HG03097 (cell line): ENCODE measurements around the gene ENTPD5.
"Not testable (repeated sequence)": the region's sequence is repeated elsewhere in the genome, so short reads cannot be mapped to it uniquely, and the experiment has no call there.

Source experiments
- ATAC-seq: cut with Tn5 transposase; IDR thresholded peaks from one replicate; pipeline ENCODE4 v1.9.1; 2021; ENCODE audit not compliant: unreplicated experiment, low FRiP score

Gene ENTPD5

DNA sequence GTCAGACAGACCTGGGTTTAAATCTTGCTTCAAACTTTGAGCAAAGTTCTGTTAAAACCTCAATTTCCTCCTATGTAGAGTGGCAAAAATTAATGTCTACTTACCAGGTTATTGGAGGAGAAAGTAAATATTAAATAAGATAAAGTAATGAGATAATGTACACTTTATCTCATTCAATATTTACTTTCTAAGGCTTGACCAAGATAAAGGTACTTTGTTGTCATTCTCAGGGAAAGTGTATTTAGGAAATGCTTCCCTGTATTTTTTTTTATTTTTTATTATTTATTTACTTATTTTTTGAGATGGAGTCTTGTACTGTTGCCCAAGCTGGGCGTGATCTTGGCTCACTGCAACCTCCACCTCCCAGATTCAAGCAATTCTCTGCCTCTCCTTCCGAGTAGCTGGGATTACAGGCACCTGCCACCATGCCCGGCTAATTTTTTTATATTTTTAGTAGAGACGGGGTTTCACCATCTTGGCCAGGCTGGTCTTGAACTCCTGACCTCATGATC is 73.9 kb downstream of the ENTPD5 start:
- no peak for ATAC-seq

DNA sequence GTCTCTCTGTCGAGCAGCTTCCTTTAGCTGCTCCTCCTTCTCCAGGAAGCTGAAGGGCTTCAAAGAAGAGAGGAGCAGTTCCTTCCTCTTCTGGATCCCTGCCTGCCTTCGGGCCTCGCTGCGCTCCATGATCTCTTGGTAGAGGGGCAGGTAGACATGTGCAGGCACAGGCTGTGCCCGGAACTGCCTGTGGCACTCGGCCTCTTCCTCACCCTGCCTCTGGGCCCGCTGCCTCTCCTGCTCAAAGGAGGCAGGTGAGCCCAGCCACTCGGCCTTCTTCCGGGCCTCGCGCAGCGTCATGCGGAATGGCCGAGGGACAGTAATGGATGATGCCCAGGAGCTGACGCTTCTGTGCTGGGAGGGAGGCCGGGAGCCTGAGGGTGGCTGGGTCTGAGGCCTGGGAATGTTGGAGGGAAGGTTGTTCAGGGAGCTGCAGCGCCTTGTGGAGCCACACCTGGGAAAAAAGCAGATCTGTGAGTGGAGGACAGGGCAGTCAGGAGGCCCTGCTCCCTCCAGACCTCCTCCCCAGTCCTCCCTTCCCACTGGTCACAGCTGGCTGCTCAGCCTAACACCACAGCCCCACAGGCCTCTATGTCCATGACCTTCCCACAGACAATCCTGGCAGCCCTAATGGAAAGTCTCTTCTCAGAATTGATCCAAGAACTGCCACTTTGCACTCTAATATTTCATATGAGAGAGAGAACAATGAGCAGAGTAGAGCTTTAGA is 74.5 kb downstream of the ENTPD5 start:
- ATAC-seq = no peak

DNA sequence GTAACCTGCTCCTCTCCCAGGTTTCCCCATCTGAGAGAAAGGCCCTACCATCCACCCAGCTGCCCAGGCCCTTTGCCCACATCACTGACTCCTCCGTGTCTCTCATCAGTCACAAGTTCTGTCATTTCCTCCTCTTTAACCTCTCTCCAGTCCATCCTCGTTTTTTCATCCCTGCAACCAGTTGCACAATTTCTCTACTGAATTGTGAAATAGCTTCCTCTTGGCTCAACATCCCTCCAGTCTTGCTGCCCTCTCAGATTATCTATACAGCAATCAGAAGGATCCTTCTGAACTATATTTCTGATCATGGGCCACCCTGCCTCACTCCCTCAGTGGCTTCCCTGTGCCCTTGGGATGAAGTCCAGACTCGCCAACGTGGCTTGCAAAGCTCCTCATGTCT is 76.0 kb downstream of the ENTPD5 start:
- ATAC-seq = no peak

DNA sequence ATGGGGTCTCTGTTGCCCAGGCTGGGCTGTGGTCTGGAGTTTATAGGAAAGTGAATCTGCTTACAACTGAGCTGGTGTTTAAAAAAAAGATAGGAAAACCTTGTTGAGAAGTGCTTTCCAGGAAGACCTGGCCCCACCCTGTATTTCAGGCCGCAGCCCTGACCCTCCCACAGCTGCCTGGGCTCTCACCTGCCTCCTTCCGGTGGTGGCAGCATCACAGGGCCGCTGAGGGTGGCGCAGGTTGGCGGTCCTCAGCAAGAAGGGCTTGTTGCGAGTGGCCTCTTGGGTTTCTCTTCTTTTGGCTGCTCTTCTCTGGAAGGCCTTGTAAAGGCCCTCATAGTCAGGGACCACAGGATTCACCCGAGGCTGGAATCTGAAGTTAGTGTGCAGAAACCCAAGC is 76.9 kb downstream of the ENTPD5 start:
- ATAC-seq = no peak

DNA sequence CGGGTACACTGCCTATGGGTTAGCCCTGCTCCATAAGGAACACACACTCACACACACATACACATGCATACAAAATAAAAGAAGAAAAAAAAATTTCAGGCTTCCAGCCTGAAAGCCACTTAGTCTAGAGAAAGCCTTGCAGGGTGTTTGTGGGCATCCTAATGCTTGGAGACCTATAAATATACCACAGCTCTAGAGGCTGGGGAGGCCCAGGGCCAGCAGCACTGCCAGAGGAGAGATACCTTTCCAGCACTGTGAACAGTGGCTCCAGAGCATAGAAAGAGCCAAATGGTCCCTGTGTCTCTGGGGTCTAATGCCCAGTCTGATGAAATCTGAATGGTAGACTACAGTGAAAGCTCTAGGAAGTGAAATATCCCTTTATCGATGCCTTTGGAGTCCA is 82.1 kb downstream of the ENTPD5 start:
- ATAC-seq = no peak

DNA sequence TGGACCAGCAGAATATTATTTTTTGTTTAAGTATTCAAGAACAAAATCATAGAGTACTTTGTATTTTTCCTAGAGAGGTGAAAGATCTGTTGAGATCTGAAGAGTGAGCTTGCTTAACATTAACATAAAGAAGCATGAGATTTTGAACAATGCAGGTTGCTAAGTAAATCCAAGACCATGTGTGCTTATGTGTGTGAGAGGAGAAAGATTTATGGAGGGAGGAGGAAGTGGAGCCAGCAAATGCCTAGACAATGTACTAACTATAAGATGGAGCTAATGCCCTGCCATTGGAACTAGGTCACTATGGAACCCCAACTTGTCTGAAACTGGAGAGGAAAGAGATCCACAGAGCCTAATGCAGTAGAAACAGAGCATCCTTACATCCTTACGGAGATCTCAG is 82.5 kb downstream of the ENTPD5 start:
- ATAC-seq = no peak

DNA sequence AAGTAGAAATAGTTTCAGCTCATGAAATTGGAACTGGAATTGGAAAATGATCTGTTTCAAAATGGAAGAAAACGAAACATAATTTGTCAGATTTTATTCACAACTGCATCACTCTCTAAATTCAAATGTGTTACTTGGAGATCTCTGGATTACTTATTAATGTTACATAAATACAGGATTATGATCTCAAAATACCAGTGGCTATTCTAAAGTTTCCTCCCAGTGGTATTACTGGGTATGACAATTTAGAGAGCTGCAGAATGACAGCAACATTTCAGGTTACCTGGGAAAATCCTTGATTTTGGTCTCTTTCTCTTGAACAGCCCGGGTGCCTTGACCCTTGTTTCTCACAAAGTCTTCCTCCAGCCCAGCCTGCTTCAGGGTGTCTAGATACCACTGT is 83.4 kb downstream of the ENTPD5 start:
- no peak for ATAC-seq

DNA sequence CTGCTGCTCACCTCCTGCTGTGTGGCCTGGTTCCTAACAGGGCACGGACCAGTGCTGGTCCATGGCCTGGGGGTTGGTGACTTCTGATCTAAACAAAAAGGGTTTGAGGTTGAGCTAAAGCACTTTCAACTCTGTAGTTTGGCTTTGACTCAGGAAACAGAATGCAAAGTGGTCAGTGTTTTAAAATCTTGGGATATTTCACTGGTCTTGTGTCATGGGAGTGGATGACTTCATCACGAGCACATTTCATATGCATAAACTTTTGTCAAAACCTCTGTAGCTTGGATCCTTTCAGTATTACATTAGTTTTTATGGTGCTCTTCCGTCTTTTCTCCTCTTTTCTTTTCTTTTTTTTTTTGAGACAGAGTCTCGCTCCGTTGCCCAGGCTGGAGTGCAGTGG is 94.8 kb downstream of the ENTPD5 start:
- no peak for ATAC-seq

DNA sequence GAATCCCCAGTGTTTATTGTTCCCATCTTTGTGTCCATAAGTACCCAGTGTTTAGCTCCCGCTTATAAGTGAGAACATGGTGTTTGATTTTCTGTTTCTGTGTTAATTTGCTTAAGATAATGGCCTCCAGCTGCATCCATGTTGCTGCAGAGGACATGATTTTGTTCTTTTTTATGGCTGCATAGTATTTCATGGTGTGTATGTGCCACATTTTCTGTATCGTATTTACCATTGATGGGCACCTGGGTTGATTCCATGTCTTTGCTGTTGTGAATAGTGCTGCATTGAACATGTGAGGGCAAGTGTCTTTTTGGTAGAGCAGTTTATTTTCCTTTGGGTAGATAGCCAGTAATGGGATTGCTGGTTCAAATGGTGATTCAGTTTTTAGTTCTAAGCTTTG is 99.6 kb downstream of the ENTPD5 start:
- not testable (repeated sequence) for ATAC-seq

DNA sequence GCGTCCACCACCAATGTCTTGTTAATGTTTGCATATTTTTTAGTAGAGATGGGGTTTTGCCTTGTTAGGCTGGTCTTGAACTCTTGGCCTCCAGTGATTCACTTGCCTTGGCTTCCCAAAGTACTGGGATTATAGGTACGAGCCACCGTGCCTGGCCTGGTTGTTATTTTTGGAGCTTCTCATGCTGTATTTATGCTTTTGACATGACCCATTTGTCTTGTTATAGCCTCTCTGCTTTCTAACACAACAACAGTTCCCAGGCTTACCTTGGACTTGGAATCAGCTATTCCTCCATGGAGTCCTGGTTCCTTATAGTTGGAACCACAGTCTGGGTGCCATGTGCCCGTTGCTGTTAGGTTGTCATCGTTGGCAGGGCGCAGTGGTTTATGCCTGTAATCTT is 102.8 kb downstream of the ENTPD5 start:
- ATAC-seq = no peak

DNA sequence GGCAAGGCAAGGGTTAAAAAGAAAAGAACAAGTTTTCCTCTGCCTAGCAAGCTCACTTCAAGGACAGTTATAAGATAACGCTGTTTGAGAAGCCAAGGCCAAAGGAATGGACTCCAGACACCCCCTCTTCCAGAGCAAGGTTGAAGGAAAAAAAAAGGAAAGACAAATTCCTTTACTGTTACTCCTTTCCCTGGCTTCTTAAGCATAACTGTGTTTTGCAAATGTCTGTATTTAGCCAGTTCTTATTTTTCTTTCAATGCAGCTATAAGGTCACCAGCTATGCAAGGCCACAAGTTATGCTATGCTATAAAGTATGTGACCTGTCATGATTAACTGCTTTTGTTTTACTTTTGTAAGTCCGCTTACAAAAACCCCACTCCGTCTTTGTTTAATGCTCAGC is 105.8 kb downstream of the ENTPD5 start:
- no peak for ATAC-seq

DNA sequence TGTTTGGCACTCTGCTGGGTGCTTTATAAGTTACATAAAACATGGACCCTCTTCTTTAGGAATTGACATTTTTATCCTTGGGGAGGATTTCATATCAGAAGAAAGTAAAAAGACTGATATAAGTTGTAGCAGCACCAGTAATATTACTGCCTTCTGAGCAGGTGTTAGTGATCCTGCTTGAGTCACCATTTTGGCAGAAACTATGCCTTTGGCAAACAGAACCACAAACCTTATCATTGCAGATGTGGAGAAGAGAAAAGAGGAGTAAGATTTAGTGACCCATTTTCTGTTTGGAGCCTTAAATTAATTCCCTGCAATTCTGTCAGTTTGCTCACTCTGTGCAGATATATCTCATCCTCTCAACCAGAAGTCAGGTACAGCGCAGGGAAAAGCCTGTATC is 109.4 kb downstream of the ENTPD5 start:
- no peak for ATAC-seq
